ENCODE measurements around the gene BCL2L13. TPM values are rescaled to one million over a fixed set of nuclear protein-coding genes. Genes with fewer than 3 reads are reported as not detected.

BCL2L13 gene
- polyA plus RNA-seq, 1 experiment = 74.3 TPM

DNA sequence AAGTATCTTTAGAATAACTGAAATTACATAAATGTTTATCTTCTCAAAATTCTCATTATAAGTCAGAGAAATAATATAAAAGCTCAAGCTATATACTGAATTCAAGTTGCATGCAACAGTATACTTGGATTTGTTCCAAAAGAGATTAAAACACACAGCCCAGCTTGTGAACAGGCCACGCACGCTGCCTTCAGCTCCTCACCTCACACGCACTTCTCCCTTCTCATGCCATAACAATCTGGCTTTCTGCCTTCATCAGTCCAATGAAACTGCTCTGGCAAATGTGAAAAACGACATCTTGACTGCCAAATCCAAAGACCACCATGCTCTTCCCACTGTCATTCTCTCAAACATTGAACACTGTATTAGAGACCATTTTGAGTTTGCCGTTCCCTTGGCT is 32.1 kb upstream of the BCL2L13 start:
- POLR2A ChIA-PET = interaction anchor here (0.6 kb wide), 1 partner anchor 280 kb away, joined by 6 read pairs; no protein-coding TSS in a partner anchor
- H3K27me3 ChIP-seq (ENCODE audit: control insufficient read depth, insufficient read depth, low read length) = no peaks in the 10 kb centered on the region
- H3K4me3 ChIP-seq (ENCODE audit: low read depth, low read length) = no peak overlapping the region
- peaks cover 4% of the 10 kb centered on the region for H3K36me3 ChIP-seq (ENCODE audit: control insufficient read depth, insufficient read depth, low read length)
- TF ChIP-seq, protein P1, sequence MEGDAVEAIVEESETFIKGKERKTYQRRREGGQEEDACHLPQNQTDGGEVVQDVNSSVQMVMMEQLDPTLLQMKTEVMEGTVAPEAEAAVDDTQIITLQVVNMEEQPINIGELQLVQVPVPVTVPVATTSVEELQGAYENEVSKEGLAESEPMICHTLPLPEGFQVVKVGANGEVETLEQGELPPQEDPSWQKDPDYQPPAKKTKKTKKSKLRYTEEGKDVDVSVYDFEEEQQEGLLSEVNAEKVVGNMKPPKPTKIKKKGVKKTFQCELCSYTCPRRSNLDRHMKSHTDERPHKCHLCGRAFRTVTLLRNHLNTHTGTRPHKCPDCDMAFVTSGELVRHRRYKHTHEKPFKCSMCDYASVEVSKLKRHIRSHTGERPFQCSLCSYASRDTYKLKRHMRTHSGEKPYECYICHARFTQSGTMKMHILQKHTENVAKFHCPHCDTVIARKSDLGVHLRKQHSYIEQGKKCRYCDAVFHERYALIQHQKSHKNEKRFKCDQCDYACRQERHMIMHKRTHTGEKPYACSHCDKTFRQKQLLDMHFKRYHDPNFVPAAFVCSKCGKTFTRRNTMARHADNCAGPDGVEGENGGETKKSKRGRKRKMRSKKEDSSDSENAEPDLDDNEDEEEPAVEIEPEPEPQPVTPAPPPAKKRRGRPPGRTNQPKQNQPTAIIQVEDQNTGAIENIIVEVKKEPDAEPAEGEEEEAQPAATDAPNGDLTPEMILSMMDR (IDR thresholded peaks at IDR 0.05; ENCODE audit: insufficient read depth, low read depth, low read length) = no peak
- CTCF ChIA-PET = interaction anchor here (0.6 to 2.5 kb wide), 3 partner anchors 12 to 48 kb away, joined by 3 to 8 read pairs (median 3); no protein-coding TSS in a partner anchor
- no peak for DNase-seq (ENCODE audit: low read depth)

DNA sequence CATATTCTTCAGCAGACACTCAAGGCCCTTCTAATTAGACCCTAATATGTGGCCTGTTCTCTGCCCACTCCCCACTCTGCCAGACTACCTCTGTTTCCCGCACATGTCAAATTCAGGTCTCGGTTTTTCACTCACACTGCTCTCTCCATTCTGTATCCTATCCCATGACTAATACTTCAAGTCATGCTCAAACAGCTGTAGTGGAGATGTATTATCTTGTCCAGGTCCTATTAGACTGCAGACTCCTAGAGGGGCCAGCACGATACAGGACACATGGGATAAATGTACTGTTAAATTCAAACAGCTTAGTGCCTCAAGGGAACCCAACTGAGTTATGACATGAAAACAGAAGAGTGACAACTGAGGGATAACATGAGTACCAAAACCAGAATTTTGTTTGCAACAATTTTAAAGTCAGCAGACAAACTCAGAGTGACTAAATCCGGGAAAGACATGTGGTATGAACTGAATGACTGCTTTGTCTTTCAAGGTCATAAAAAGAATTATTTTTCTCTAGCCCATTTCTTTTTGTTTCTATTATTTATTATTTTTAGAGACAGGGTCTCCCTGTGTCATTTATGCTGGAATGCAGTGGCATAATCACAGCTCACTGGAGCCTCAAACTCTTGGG is 30.6 kb upstream of the BCL2L13 start:
- TF ChIP-seq, protein P1 (IDR thresholded peaks at IDR 0.05; ENCODE audit: insufficient read depth, low read depth, low read length) = no peak
- no peak for DNase-seq (ENCODE audit: low read depth)

GRCh38 chr22:17612057-17612456 is 26.5 kb upstream of the BCL2L13 start:
- DNase-seq (ENCODE audit: low read depth) = no peak
- TF ChIP-seq, protein P1 (IDR thresholded peaks at IDR 0.05; ENCODE audit: insufficient read depth, low read depth, low read length) = no peak
- H3K27me3 ChIP-seq (ENCODE audit: control insufficient read depth, insufficient read depth, low read length) = no peaks in the 10 kb centered on the region
- CTCF ChIA-PET = no interaction called here
- H3K36me3 ChIP-seq (ENCODE audit: control insufficient read depth, insufficient read depth, low read length) = peaks cover 6% of the 10 kb centered on the region
- H3K4me3 ChIP-seq (ENCODE audit: low read depth, low read length) = no peak overlapping the region
- POLR2A ChIA-PET = no interaction called here

More for the DNA sequence above, 30.6 kb upstream of the BCL2L13 start:
- Histone ChIP-seq H3K4me3 (ENCODE audit: low read depth, low read length) (no peak overlapping the region), H3K36me3 (ENCODE audit: control insufficient read depth, insufficient read depth, low read length) (peaks cover 6% of the 10 kb centered on the region), H3K27me3 (ENCODE audit: control insufficient read depth, insufficient read depth, low read length) (no peaks in the 10 kb centered on the region)
- POLR2A ChIA-PET = no interaction called here
- CTCF ChIA-PET = no interaction called here

GRCh38 chr22:17613280-17613679 is 25.3 kb upstream of the BCL2L13 start:
- CTCF ChIA-PET = no interaction called here
- POLR2A ChIA-PET = no interaction called here

GRCh38 chr22:17627961-17628405 is 10.6 kb upstream of the BCL2L13 start:
- H3K4me3 ChIP-seq (ENCODE audit: low read depth, low read length) = peak overlapping the region; percentile 91
- CTCF ChIA-PET = interaction anchor here (0.9 kb wide), 1 partner anchor 72 kb away, joined by 4 read pairs; no protein-coding TSS in a partner anchor
- no peak for DNase-seq (ENCODE audit: low read depth)
- no peaks in the 10 kb centered on the region for H3K27me3 ChIP-seq (ENCODE audit: control insufficient read depth, insufficient read depth, low read length)
- no peaks in the 10 kb centered on the region for H3K36me3 ChIP-seq (ENCODE audit: control insufficient read depth, insufficient read depth, low read length)
- TF ChIP-seq, protein P1 (IDR thresholded peaks at IDR 0.05; ENCODE audit: insufficient read depth, low read depth, low read length) = no peak
- POLR2A ChIA-PET = no interaction called here

More at GRCh38 chr22:17613280-17613679, 25.3 kb upstream of the BCL2L13 start:
- H3K27me3 ChIP-seq (ENCODE audit: control insufficient read depth, insufficient read depth, low read length) = no peaks in the 10 kb centered on the region
- H3K4me3 ChIP-seq (ENCODE audit: low read depth, low read length) = no peak overlapping the region
- no peak for DNase-seq (ENCODE audit: low read depth)
- TF ChIP-seq, protein P1 (IDR thresholded peaks at IDR 0.05; ENCODE audit: insufficient read depth, low read depth, low read length) = no peak
- H3K36me3 ChIP-seq (ENCODE audit: control insufficient read depth, insufficient read depth, low read length) = peaks cover 3% of the 10 kb centered on the region

Measured in BJ (cell line).